ENCODE measurements around the gene PDIA5.

The PDIA5 gene

DNA sequence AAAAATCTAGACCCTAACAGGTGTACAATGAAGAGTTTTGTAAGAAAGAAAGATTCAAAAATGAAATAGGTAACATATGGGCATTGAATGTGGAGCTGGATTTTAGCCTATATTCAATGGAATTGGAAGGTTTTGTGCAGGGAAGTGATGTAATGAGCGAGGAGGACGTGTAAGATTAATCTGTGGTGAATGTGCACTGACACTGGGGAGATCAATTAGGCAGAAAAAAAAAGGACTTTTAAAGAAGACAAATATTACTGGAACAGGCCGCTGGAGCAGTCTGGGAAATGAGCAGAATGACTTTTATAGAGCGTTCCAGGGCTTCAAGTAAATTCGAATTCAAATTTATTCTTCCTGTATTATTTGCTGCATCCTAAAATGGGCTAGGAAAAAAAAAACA is 55.2 kb downstream of the PDIA5 start:
- DNase-seq: no peak

DNA sequence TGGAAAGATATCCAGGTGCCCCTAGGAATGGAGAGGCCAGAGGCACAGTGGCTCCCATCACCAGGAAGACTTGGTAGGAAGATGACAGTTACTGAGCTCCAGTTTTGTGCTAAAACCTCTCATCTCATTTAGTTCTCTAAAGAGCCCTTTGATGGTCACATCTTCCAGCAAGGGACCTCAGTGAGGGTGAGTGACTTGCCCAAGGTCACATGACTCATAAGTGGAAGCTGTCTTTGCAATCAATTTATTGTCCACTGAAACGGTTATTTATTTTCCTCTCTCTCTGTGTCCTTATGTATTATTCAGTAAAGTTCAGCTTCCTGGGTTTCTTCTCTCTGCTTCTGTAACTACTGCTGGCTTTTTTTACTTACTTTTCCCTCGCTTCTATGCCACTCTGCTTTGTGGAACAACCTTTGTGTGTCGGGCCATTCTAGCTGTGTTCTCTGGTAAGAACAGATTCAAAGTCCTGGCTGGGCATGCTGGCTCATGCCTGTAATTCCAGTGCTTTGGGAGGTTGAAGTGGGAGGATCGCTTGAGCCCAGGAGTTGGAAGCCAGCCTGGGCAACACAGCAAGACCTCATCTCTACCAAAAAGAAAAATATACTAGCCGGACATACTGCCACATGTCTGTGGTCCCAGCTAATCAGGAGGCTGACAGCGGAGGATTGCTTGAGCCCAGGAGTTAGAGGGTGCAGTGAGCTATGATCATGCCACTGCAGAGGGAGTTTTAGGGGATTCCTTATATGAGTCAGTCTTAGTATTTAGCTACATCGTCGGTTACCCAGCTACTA is 55.9 kb downstream of the PDIA5 start:
- DNase-seq: no peak

DNA sequence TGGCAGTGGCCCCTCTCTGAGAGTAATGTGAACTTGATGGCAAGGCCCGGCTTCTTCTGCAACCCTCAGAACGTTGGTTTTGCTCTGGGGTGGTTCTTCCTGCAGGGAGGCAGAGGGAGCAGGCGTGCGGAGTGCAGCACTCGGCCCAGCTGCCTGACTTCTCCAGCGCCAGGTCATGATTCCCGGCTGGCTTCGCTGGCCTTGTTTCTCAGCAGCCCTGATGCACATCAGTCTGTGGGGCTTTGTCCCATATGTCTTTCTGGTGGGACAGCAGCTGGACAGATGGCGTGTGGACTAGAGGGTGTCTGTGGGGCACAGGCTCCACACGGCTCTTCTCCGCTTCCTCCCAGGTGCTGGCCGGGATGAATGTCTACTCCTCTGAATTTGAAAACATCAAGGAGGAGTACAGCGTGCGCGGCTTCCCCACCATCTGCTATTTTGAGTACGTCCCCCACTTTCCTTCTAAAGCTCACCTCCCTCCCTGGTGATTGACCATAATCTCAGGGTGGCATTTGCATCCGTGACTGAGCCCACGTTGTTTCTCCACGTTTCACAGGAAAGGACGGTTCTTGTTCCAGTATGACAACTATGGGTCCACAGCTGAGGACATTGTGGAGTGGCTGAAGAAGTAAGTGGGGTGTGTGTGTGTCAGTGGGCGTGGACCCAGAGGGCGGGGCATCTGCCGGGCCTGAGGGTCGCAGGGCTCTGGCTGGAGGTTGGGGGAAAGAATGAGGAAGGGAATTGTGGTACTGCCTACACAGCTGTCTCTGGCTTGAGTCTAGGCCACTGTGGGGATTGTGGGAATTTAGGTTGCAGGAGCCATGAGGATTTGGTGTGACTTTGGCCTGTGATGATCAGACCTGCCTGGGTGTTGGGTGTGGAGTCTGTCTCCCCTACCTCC is 57.1 kb downstream of the PDIA5 start:
- no peak for DNase-seq

DNA sequence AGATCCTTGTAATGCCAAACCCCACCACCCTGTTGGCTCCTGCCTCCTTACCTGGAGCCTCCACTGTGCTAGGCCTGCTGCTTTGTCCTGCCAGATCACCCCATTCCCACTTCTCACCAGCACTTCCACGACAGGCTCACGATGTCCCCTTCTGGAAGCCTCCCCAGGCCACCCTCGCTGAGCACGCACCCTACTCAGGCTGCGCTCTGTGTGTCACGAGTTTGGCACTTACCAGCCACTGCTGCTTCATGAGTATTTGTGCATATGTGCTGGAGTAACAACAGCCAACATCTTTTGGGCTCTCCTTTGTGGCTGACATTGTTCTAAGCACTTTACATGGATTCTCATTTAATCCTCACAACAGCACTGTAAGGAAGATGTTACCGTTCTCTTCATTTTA is 58.1 kb downstream of the PDIA5 start:
- no peak for DNase-seq

DNA sequence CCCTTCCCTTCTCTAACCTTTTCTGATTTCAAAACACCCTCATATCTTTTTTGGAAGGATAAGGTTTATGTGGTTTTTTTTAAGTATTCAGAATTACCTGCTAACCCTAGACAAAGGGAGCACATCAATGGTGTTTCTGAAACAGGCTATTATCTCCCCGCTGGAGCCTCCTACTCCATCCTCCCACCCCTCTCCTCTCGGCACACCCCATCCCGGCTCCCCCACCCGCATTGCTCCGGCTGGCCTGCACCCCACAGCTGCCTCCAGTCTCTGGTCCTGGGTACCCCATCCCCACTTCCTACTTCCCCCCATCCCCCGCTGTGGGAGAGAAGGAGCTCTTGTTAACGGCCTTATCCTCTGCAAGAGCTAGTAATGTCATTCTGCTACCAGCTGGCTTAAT is 59.2 kb downstream of the PDIA5 start:
- DNase-seq: no peak

DNA sequence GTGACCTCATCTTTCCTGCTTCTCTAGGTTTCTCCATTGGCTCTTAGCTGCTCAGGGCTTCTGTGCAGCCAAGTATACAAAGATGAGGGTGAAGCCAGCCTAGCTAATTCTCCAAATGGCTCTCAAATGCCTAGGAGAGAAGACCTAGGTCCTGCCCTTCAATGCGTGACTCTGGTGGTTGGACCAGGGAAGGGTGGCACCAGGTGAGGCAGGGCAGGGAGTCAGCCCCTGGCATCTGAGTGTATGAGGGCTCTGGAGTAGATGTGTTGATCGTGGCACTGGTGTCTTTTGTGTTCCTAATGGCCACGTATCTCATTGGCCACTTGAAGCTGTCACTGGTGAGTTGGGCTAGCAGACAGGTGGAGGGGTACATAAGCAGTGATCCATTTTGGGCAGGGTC is 59.8 kb downstream of the PDIA5 start:
- DNase-seq: no peak

DNA sequence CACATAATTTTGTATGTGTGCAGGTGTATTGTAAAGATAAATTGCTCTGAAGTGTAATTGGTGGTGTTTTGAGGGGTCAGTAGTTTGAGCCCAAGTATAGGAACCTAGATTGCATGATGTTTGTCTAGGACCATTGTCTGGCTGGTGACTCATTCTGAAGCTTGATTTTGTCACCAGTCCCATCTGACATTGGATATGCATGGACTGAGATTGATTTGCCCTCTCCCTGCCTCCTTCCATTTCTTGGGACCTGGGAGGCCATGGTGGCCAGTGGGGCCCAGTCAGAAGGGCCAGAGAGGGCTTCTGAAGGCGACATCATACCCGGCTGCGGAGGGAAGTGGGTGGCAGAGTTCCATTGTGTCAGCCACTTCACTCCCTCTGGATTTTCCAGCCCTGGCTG is 62.3 kb downstream of the PDIA5 start:
- no peak for DNase-seq

DNA sequence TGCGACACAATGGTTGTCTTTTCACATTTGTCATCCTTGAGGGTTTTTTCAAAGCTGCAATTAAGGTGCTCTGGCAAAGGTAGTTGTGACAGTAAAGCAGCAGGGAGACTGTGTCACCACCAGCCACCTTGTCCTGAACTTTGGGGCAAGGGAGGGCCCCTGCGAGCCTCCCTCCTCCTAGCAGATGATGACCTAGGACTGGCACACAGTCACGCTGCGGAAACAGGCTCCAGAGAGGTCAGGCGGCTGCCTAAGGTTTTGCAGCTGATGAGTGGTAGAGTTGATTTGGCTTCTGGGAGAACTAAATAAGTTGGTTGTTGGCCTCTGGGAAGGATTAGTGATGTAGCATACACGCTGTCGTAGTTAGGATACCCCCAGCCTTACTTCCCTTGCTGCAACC is 62.7 kb downstream of the PDIA5 start:
- no peak for DNase-seq

DNA sequence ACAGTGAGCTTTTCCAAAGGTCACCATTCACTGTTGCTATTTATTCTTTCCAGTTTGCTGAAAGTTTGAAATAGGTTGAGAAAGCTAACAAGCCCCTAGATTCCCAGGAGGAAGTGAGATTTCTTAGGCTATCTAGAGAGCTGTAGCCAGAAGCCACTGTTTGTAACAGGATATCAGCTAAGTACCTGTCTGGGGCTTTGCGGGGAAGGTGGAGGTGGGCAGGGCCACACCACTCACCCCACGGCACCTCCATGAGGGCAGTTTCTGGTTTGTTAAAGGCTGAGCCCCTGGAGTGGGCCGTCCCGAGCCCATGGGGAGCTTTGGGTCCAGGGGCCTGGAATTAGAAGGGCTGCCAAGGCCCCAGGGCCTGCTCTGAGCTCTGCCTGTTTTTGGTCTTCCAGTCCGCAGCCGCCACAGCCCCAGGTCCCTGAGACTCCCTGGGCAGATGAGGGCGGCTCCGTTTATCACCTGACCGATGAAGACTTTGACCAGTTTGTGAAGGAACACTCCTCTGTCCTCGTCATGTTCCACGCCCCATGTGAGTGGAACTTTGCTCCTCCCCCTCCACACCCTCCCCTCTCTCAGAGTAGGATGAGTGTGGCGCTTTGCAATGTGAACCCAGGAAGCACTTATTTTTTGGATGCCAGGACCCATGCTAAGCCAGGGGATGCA is 63.4 kb downstream of the PDIA5 start:
- DNase-seq: no peak

DNA sequence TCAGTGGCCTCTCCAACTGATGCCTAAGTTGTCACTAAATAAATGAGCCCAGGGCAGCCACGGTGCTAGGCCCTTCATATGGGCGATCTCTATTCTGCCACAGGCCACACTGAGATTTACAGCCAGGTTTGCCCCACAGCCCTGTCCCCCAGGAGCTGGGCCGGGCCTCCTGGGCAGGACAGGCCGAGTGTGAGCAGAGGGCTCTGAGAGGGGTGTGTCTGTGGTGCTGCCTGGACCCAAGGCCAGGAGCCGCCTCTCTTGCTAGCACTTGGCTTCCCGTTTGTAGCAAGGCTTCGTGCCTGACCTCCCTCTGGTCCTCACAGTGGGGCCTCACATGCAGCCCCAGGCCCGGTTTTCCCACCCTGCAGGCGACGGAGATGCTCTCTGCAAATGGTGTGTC is 67.8 kb downstream of the PDIA5 start:
- DNase-seq: no peak

DNA sequence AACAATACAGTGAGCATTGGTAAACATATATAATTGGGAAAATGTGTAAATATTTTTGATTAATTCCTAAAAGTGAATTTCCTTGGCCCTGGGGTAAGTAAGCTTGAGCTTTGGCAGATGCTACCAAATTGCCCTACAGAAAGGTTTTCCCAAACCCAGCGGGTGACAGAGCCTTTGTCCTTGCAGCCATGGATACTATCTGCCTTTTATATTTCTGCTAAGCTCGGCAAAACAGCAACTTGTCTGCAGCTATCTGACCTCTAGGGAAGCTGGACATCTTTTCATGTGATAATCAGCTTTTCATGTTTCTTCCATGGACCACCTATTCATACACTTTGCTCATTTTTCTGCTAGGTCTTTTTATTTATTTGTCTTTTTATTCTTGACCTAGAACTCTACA is 70.2 kb downstream of the PDIA5 start:
- DNase-seq: no peak

DNA sequence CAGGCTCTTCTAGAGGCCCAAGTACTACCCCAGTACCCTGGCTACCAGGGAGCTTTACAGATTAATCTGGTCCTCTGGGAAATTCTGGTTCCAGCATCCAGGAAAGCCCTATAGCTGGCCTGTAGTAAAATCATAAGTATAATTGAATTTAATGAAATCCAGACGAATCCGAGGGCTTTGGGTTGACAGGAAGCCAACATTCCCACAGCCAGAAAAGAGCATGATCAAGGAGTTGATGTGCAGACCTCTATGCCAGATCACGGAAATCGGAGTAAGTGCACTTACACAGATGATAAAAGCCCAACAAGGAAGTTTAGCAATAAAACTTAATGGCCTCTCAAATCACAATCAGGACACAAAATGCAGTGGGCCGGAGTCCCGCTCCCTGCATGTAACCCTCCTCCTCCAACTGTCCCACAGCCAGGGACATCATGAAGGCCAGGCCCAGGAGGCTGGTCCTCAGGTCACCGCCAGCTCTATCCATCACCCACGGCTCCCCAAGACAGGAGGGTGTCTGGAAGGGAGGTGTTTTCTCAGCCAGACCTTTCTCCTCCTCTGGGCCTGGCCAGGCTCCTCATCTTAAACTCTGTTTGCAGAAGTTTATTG is 72.1 kb downstream of the PDIA5 start:
- DNase-seq: no peak

DNA sequence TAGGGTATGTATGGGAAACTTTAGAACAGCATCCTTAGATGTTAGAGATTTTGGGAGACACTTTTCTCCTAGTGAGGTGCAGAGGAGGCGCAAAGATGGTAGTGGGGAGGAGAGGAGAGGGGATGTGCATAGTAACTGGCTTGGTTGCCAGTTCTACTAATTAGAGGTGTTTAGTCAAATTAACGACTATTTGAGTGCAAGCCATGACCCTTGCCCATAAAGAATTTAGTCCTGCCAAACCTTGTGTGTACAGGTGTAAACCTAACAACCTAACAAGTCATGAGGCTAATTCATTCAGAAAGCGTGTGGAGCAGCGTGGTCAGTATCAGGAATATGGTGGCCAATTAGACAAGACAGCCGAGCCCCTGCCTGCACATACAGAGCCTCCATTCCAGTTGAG is 72.7 kb downstream of the PDIA5 start:
- no peak for DNase-seq

DNA sequence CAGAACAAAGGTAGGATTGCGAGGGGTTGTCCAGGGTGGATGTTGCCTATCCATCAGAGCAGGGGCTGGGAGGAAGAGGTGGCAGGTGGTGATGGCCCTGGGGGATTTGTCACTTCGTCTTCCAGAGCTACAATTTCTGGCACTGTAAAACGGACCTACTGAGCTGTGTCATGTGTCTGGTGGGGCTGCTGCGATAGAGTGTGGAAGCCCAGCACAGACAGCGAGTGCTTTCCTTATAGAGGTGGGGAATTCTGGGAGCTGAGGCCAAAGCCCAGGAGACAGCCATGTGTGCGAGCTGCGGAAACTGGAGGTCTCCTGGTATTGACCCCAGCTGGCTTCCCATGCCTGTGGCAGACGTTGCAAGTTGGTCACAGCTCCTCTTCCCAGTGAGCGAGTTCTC is 73.7 kb downstream of the PDIA5 start:
- DNase-seq: no peak

DNA sequence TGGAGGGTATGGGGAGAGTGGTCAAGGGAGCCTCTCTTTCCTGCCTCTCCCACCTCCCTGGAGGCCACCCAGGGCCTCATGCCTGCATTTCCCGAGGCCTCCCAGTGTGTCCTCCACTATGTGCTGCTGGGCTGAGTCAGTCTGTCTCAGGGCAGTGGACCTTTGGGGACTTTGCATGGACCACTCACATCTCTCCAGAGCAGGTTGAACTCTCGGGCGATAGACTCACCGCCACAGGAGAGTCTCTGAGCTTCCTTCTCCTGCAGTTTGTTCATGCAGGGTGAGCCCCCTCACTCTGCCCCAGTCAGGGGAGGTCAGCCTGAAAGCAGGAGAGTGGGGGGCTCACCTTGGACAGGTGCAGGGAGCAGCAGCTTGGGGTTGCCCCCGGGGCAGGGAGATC is 74.5 kb downstream of the PDIA5 start:
- no peak for DNase-seq

DNA sequence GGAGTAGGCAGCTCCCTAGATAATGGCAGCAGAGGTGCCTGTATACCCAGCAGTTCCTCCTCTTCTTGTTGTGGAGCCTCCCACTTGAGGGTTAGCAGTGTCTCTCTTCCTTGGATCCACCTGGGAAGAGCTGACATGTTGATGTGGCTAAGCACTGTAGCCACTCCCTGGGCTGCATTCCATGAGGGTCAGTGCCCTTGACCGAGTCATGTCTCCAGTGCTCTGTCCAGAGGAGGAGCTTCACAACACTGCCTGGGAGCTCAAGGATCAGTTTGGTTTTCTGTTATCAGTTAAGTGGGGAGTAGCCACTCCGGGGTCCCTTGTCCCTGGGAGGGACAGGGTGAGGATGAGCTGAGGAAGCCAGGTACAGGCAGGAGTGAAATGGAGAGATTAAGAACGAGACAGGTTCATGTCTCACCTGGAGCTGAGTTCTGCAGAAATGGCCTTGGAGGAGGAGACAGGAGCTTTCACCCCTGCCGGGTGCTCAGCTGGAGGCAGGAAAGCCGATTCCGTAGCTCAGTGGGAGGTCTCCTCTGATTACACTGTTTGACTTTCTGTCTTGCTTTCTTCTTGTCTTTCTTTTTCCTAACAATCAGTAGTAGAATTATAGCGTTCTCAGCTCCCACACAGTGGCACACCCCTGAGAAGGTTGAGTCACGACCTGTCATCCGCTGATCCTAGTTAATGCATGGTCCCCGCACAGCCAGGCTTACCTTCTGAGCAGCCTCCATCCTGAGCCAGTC is 77.0 kb downstream of the PDIA5 start:
- no peak for DNase-seq

DNA sequence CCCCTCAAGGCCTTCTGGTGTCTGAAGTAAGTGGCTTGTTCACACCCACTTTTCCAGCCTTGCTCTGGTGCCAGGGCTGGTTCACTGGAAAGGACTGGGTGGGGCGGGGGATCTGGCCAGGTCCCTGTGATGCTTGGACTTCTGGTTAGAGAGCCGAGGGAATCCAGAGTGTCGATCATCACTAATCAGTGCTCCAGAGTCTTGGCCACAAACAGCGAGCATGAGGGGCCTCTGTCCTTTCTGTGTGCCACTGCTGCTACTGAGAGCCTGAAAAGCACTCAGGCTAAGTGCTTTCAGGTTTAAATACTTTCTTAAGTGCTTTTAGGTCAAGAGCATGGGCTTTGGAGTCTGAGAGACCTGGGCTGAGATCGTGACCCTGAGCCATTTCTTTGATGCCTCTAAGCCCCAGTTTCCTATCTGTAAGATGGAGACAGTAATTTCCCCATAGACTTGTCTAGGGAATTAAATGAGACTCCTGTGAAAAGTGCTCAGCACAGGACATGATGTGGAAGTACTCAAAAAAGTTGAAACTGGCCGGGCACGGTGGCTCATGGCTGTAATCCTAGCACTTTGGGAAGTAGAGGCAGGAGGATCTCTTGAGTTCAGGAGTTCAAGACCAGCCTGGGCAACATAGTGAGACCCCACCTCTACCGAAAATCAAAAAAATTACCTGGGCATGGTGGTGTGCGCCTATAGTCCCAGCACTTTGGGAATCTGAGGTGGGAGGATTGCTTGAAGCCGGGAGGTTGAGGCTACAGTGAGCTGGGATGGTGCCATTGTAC is 81.1 kb downstream of the PDIA5 start:
- no peak for DNase-seq

DNA sequence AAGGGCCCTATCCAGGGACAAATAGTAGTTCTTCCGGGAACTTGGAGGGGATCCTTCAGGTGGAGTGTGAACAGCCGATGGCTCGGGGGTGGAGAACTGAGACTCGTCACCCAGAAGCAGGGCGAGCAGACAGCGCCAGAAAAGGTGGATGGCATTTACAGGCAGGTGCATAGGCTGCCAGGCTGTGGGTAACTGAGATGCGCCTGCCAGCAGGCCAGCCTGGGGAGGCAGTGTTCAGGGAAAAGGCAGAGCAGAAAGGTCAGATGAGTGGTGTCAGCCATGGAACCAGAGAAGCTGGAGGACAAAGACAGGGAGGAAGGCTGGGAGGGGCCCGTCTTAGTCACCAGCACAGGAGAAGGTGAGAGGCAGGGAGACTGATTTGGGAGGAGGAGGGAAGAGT is 81.9 kb downstream of the PDIA5 start:
- no peak for DNase-seq

DNA sequence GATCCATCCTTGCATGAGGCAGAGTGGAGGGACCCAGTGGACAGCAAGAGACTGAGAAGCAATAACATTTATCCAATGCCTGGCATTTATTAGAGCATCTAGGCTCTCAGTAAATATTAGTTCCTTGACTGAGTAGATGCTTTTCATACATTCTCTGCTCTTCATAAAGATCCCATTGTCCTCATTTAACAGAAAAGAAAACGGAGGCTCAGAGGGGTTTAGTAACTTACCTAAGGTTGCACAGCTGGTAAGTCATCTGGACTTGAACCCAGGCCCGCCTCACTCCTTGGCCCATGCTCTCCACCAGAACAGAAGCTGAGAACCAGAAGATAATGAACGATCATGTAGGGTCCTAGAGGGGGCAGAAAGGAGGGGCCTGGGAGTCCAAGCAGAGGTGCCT is 82.7 kb downstream of the PDIA5 start:
- no peak for DNase-seq

DNA sequence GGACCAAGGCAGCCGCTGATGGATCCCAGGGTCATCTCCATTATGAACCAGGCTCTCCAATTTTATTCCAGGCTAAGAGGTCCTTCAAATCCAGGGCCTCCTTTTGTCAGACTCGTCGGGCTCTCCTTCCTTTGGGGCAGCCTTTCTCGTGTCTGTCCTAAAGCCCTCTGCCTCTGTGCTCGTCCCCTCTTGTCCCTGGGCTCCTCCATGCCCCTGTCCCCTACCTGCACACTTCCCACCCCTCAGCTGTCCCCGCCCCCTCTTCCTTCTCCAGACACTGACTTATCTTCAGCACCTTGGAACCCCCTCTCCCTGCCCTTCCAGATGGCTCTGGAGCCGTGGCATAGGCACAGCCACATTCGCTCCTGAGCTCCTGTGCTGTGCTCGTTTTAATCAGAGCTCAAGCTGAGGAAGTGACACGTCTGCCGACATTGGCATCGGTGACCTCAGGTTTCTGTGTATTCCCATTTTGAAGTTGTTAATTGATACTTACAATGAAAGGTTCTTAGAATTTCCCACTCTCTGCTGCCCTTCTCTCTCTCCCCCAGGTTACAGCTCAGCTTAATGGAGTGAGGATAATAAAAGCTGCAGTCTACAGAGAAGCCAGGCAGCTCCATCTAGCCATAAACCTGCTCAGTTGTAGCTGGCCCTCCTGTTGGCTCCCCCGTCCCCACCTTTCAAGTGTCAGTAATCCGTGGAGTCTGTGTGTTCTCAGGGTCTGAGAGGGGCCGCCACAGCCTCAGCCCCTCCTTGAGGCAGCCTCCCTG is 83.8 kb downstream of the PDIA5 start:
- DNase-seq: no peak

DNA sequence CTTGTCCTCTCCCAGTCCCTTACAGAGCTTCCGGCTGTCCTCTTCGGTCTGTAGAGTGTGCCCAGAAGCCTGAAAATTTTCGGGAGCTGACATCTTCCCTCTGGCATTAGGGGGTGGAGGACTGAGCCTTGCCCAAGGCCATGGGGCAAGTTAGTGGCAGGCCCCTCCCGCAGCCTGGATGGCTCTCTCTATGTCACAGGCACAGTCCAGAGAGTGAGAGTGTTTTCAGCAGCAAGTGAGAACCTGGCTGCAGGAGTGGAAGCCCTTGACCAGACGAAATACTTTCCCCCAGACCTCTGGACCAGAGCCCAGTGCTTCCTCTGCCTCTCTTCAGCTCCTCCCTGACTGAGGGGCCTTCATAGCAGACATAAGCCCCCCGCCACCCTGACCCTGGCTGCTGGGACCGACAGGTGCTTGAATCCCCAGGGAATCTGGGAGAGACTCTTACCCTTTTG is 84.5 kb downstream of the PDIA5 start:
- no peak for DNase-seq
